Stimulated activated CD4-positive, alpha-beta T cell treated with anti-CD3 and anti-CD28 coated beads, TNF-alpha, amount 100 ng/mL, for 24 hours (primary cell): ENCODE measurements around the gene LTC4S.
A peak's percentile ranks its signal among the peaks of the same experiment; 100 is the strongest.
"Not testable (repeated sequence)": the region's sequence is repeated elsewhere in the genome, so short reads cannot be mapped to it uniquely, and the experiment has no call there.

Source experiments
- DNase-seq, 3 experiments: peaks; one replicate each; pipeline ENCODE4 v3.0.0-alpha.2; 2020; ENCODE audit warnings: low read depth in 3 of 3

Gene LTC4S, protein sequence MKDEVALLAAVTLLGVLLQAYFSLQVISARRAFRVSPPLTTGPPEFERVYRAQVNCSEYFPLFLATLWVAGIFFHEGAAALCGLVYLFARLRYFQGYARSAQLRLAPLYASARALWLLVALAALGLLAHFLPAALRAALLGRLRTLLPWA

DNA sequence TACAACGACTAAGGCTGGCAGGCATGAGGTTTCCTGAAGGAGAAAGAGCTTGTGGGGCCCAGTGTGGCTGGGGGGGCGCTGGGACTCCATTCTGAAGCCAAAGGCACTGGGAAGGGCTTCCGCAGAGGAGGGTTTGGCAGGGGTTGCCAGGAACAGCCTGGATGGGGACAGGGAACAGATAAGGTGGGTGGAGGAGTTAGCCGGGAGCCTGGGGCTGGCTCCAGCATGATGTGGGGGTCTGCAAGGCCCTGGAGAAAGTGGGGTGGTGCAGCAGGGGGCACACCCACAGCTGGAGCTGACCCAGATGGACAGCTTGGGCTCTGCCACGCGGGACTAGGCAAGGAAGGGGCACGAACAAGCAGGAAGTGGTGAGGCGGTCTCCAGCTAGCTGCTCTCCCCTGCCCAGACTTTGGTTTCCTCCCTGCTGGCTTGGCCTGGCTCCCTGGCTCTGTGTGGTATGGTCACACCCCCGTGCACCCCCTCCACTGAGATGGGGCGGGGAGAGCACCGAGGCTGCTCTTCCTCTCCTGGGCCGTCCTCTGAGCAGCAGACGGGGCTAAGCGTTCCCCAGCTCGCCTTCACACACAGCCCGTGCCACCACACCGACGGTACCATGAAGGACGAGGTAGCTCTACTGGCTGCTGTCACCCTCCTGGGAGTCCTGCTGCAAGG, at the start of gene LTC4S:
TSS of gene LTC4S (plus strand) at position 519 of the 672 bp plus-strand sequence. CDS start at position 614, 95 bp downstream.
- no peak for DNase-seq

DNA sequence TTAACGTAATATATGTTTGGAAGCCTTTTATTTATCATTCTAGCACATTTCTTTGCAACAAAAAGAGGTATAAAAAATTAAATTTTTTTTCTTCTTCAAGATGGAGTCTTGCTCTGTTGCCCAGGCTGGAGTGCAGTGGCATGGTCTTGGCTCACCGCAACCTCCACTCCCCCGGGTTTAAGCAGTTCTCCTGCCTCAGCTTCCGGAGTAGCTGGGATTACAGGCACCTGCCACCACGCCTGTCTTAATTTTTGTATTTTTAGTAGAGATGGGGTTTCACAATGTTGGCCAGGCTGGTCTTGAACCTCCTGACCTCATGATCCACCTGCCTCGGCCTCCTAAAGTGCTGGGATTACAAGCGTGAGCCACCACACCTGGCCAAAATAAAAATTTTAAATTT, 49.7 kb upstream of the LTC4S start:
- not testable (repeated sequence) for DNase-seq

DNA sequence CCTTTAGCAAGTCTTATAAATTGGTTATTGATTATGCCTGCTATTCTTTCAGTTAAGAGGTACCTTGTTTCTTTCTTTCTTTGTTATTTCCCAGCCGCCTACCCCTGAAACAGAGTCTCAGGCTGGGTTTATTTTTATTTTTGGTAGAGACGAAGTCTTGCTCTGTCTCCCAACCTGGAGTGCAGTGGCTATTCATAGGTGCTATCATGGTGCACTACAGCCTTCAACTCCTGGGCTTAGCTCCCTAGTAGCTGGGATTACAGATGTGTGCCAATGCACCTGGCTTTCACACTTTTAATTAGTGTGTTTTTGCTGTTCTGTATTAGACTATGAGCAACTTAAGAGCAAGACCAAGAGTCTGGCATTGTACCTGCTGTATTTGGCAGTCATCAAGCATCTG, 46.9 kb upstream of the LTC4S start:
- no peak for DNase-seq

DNA sequence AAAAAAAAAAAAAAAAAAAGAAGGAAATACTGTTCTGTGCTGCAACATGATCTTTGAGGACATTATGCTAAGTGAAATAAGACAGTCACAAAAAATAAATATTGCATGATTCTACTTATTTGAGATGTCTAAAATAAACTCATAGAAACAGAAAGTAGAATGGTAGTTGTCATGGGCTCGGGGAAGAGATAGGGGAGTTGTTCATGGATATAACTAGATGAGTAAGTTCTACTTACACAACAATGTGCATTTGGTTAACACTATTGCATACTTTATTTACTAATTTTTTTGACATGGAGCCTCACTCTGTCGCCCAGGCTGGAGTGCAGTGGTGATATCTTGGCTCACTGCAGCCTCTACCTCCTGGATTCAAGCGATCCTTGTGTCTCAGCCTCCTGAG, 46.0 kb upstream of the LTC4S start:
- no peak for DNase-seq

DNA sequence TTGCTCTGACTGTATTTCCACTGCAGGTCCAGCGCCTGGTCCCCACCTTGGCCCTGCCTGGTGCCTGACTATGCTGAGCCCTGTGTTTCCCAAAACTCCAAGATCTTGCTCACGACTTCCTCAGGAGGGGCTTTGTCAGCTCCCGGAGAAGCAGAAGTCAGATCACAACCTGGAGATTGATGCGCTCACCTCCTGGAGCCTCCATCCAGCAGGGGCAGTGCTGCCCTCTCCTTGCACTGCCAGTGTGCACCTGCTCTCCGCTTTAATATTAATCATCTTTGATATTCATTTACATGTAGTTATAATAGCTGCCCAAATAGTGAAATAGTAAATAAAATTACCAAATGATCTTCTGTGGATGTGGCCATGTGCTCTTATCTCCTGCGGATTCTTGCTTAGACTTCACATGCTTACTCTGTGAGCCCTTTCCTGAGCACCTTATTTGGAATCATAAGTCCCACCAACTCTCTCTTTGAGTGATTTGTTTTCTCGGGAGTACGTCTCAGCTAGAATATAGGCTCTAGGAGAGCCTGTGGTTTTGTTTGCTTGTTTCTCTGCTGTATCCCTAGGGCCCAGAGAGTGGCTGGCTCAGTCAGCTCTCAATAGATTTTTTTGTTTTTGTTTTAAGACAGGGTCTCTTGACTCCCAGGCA, 43.8 kb upstream of the LTC4S start:
- no peak for DNase-seq

DNA sequence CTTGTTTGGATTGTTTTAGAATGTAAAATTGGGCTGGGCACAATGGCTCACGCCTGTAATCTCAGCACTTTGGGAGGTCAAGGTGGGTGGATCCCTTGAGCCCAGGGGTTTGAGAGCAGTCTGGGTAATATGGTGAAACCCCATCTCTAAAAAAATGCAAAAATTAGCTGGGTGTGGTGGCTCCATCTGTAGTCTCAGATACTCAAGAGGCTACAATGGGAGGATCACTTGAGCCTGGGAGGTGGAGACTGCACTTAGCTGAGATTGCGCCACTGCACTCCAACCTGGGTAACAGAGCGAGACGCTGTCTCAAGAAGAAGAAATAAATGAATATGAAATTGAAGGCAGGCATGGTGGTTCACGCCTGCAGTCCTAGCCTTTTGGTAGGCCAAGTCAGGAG, 39.8 kb upstream of the LTC4S start:
- no peak for DNase-seq

DNA sequence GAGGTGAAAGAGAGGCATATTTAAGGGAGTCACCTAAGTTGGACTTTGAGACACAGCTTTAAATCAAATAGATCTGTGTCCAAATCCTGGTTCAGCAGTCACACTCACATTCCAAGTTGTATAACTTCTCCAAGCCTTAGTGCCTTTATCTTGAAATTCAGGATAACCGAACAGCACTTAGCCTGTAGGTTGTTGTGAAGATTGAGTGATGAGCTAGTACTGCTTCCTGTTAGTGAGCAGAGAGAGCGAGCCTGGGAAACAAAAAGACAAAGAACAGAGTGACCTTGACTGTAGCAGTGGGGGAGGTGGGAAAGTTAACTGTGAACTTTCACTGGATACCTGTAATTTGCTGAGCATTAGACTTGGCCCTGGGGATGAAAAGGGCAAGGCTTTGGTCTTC, 38.8 kb upstream of the LTC4S start:
- DNase-seq: no peak

DNA sequence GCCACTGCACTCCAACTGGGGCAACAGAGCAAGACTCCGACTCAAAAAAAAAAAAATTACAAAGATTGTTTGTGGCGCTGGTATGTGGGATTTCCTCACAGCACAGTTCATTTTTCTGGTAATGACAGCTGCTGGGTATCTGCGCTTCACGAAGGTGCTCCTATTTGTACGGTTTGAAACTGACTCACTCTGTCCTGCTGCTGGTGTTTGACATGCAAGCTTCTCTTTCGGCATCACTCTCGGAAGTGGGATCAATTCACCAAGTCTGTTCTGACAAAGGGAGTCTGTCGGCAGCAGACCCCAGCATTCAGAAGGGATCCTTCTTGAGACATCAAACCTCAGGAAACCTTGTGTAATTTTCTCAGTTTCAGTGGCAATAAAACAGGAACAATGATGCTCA, 34.8 kb upstream of the LTC4S start:
- DNase-seq: no peak

DNA sequence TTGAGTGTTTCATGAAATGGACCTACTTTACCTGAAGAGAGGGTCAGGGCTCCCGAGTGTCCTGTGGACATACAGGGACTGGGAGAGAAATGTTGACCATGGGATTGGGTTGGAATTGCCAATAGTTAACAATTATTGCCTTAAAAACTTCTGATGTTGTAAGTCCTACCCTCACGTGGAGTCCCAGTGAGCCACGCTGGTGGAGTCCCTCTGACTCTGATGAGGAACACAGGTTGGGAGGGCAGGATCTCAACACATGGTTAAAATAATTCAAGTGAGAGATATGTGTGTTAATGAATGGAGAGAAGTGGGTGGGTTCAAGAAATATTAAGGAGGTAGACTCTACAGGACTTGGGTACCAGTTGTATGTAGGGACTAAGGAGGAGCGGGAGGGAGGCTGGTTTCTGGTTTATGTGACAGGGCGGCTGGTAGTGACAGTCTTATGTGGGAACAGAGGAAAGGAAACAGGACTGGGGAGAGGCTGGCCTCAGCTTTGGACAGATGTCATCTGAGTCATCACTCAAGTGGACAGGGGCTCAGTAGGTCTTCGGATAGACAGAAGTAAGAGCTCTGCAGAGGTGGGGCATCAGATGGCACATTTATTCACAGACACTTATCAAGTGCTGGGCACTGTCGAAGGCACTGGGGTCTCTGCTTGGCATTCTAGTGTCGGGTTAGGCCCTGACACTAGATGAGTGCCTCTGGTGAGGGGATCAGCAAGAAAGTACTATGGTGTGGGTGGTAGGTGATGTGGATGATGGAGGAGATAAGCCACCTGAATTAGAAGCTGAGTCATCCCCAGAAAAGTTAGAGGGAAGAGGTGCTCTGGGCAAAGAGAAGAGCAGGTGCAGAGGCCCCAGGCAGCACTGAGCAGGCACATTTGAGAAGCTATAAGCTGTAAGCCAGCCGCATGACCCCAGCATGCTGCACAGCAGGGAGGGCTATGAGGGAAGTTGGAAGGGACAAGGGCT, 33.9 kb upstream of the LTC4S start:
- peak in 2 of 3 experiments; percentile 8 to 13 for DNase-seq

DNA sequence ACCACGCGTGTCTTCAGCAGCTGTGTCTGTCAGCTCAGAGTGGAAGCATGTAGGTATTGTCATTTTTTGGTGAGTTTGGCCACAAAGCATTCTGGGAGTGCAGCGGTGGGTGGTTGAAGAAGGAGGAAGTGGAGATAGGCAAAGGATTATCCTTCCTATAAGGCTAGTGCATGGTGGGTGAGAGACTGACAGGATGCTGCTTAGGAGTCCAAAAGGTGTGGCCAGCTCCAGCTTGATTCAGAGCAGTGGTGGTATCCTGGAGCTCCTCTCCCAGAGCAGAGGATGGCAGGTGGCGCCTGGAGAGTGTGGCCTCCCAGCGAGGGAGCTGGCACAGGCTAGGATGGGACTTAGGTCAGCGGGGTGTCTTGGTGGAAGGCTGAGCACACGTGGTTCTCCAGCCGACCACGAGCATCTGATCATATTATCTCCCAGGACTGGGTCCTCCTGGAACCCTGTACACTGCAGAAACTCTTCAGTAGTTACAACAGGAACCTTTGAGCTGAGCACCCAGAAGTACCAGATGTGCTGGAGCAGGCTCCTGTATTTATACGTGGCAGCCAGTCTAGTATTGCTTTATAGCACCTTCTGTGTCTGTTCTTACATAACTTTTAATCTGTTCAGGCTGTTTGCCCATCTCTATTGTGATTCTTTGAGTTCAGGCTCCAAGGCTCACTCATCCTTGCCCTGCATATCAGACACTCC, 31.6 kb upstream of the LTC4S start:
- no peak for DNase-seq

DNA sequence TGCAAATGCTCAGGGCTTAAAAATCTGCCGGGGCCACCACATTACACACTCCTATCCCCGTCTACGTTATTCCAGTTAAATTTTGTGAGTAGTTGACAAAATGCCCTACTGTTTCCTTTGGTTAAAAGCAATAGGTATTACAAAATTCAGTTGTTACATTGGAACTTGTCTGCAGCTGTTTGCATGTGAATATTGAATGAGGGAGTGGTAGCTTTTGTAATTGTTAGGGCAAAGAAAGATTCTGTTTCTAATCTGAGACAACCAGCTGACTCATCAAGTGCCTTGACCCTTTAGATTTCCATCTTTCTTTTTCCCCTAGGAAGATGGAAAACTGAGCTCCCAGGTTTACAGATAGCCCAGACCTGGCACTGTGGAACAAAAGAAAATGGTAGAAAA, 31.0 kb upstream of the LTC4S start:
- DNase-seq: no peak

DNA sequence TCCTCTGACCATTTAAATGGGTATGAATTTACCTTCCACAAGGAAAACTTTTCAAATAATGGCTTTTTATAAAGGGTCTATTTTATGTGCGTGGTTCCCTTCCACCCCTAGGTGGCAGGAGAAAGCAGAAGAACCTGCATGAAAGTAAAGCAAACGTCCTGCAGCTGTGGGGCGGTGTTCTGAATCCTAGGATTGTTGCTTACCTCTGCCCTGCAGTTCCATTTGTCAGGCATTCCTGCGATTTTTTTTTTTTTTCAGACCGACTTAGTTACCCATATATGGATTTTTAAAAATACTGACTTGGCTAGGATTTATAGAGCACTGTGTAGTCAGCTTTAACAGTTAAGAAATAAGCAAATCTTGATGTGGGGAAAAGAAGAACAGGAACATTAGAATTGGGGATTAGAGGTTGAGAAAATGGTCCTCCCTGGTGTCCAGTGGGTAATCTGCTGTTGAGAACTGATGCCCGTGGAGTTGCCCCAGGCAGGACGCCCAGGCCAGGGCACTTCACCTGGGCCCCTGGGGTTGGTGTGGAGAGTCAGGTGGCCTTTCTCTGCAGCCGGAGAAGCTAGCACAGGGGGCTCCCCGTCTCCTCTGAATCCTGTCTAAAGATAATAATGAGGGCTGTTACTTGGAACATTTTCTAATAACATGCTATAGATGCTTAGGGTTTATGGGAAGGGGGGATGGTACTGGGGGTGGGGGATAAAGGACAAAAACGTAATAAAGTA, 30.4 kb upstream of the LTC4S start:
- DNase-seq: peak; percentile 21 to 34 (median 33)

DNA sequence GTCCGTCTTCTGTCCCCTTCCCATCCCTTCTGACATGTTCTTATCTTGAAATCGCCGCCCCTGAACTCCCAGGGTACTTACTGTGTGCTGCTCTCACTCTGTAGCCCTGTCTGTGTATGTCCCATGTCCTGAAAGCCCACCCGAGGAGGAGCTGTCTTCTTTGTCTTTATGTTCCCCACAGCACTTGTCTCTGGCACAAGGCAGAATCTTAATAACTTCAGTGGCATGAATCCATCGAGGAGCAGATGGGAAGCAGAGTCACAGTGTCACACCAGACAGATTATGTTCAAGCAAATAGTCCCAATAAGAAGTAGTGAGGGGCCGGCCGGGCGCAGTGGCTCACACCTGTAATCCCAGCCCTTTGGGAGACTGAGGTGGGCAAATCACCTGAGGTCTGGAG, 29.7 kb upstream of the LTC4S start:
- DNase-seq: no peak

DNA sequence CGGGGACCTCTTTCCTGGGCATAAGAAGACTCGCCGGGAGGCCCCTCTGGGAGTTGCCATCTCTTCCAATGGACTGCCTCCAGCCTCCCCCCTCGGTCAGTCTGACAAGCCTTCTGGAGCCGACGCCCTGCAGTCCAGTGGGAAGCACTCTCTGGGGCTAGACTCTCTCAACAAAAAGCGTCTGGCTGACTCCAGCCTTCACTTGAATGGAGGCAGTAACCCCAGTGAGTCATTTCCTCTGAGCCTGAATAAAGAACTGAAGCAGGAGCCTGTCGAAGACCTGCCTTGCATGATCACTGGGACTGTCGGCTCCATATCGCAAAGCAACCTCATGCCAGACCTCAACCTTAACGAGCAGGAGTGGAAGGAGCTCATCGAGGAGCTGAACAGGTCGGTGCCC, 28.4 kb upstream of the LTC4S start:
- DNase-seq: no peak

DNA sequence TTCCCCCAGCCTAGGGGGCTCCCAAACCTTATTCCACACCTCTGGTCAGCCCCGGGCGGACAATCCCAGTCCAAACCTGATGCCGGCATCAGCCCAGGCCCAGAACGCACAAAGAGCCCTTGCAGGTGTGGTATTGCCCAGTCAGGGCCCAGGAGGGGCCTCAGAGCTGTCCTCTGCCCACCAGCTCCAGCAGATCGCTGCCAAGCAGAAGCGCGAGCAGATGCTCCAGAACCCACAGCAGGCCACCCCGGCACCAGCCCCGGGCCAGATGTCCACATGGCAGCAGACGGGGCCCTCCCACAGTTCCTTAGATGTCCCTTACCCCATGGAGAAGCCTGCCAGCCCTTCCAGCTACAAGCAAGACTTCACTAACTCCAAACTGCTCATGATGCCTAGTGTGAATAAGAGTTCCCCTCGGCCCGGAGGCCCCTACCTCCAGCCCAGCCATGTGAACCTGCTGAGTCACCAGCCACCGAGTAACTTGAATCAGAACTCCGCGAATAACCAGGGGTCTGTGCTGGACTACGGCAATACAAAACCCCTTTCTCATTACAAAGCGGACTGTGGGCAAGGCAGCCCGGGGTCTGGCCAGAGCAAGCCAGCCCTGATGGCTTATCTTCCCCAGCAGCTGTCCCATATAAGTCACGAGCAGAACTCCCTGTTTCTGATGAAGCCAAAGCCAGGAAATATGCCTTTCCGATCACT, 27.6 kb upstream of the LTC4S start:
- no peak for DNase-seq

DNA sequence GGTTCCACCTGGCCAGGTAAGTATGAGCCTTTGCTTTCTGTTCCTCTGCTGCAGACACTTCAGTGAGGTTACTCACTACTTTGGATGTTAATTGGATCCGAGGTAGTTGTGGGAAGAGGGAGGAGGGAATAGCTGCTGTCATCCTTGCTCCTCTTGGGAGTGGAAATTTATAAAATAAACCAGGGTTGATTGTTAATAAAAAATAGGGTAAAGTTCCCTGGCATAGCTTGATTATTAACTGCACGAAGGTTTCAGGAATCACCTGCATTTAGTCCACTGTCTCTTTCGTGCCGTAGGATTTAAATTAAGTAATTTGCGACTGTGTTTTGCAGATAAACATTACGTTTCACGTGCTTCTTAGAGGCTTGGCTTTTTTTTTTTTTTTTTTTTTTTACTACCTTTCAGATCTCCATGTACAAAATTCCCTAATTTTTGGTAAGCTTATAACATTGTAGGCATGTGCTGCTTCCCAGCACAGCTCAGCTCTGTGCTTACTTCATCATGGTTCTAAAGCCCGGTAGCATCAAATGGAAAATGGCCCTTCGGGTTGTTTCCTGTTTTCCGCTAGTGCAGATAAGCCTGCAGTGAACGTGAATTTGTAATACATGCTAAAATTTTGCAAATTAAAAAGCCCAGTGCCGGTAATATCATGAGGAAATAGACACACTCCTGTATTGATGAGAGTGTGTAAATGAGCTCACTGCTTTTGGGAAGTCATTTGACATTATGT, 26.9 kb upstream of the LTC4S start:
- no peak for DNase-seq

DNA sequence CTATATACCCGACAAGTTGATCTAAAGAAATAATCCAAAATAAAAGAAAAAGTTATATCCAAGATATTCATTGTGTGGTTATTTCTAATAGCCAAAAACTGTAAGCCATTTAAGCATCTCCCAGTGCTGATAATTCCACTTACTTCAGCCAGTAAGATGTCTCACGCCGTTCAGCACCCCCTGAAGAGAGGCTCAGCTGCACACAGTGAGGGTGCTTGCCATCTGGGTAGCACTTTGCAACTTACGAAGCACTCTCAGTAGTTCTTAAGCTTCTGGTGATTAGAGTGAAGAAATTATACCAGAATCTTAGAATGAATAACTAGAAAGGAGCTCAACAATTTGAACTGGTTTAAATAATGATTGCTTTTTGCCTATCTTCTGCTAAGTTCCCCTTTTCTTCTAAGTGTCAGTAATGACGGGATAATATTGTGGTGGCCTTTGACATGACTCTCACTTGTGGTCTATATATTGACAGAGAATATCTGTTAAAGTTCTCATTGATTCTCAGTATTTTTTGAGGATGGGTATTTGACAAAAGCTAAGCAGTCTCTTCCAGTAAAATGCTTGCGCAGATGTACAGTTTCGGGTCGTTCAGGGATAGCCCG, 26.2 kb upstream of the LTC4S start:
- DNase-seq: no peak

DNA sequence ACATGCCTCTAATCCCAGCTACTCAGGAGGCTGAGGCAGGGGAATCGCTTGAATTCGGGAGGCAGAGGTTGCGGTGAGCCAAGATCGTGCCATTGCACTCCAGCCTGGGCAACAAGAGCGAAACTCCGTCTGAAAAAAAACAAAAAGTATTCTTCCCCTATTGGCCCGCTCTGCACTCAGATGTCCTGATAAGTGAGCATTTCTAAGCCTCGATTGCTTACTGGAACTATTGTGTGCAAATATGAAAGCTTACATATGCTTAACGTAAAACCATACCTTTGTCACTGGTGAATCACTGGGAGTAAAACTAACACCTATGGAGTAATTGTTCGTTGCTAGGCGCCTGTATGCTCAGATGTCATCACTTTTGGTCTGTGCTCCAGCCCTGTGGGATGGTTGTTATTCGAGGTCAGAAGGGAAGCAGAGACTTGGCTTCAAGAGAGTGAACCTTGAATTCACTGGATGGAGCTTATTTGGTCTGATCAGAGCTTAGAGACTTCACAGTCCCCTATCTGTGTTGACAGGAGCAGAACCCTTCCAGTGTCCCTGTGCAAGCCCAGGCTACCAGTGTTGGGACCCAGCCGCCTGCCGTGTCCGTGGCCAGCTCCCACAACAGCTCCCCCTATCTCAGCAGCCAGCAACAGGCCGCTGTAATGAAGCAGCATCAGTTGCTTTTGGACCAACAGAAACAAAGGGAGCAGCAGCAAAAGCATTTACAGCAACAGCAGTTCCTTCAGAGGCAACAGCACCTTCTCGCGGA, 25.3 kb upstream of the LTC4S start:
- no peak for DNase-seq
